Upper lobe of left lung (tissue), 6 donors: ENCODE measurements around the gene CMTM2. TPM values are rescaled to one million over a fixed set of nuclear protein-coding genes. Genes with fewer than 3 reads are reported as not detected.

Experiments used
- ATAC-seq, 2 donors: fragments of 200-7000 bp; cut with Tn5 transposase; one replicate each; pipeline ENCODE4 v1.9.1; 2022; ENCODE audit warnings: mild to moderate bottlenecking in 2 of 2, moderate library complexity in 2 of 2; ENCODE audit not compliant: low FRiP score in 2 of 2
- DNase-seq, 2 donors: peaks; one replicate each; pipeline ENCODE4 v3.0.0-alpha.2; 2019 to 2020
- H3K27ac ChIP-seq, 4 donors: fragments of 200-600 bp; sonication (generic); one replicate each; pipeline ENCODE4 v1.5.1; 2016 to 2019
- H3K27me3 ChIP-seq, 4 donors: fragments of 200-600 bp; sonication (generic); one replicate each; pipeline ENCODE4 v1.5.1; 2017 to 2019
- H3K36me3 ChIP-seq, 4 donors: fragments of 200-600 bp; sonication (generic); one replicate each; pipeline ENCODE4 v1.5.1; 2016 to 2019
- H3K4me1 ChIP-seq, 4 donors: fragments of 200-600 bp; sonication (generic); one replicate each; pipeline ENCODE4 v1.5.1; 2018 to 2019
- H3K4me3 ChIP-seq, 4 donors: fragments of 200-600 bp; sonication (generic); one replicate each; pipeline ENCODE4 v1.5.1; 2017 to 2019; ENCODE audit warnings: mild to moderate bottlenecking in 2 of 4, moderate library complexity in 1 of 4
- H3K9me3 ChIP-seq, 4 donors: fragments of 200-600 bp; sonication (generic); one replicate each; pipeline ENCODE4 v1.5.1; 2018 to 2019
- CTCF ChIP-seq, 6 experiments: fragments of 450-650 bp in 4 of 6; fragments of 200-600 bp in 2 of 6; sonication (generic) in 2 of 6; IDR thresholded peaks; one replicate each; pipeline ENCODE4 v1.5.1; 2016 to 2019; ENCODE audit warnings: antibody characterized with exemption in 6 of 6
- EP300 ChIP-seq, 4 donors: sonication (generic); formaldehyde crosslinking; IDR thresholded peaks; one replicate each; pipeline ENCODE4 v1.5.1; 2017; ENCODE audit warnings: antibody characterized with exemption in 4 of 4, control low read depth in 2 of 4
- POLR2A ChIP-seq, 4 donors: fragments of 450-650 bp; IDR thresholded peaks; one replicate each; pipeline ENCODE4 v1.5.1; 2016 to 2017; ENCODE audit warnings: antibody characterized with exemption in 4 of 4, mild to moderate bottlenecking in 2 of 4
- POLR2AphosphoS5 ChIP-seq, 2 donors: sonication (generic); formaldehyde crosslinking; IDR thresholded peaks; one replicate each; pipeline ENCODE4 v1.5.1; 2017; ENCODE audit warnings: antibody characterized with exemption in 2 of 2
- WGBS, 2 donors: methylation state at CpG; one replicate each; pipeline ENCODE4 v1.1.5; 2017 to 2018; 5-methylcytosine and 5-hydroxymethylcytosine counted together
- total RNA-seq, 6 donors: library from RNA; depleted of rRNA in 4 of 6; stranded (reverse); fragments of >200 nt in 4 of 6; gene quantifications; one replicate each; pipeline versions ENCODE4 v1.1.0 to v1.2.1, GENCODE V29; 2016 to 2021
- donor health status: DM: no; HTN: no; CAD: no; lungs with moderate emphysema.
- donor health status: DM: no; HTN: yes; CAD: no; lungs with severe emphysema.

The CMTM2 gene
- total RNA-seq, 6 donors from 2014 or later: 0.55 to 4.4 (median 3.4) TPM; not detected in 2

DNA sequence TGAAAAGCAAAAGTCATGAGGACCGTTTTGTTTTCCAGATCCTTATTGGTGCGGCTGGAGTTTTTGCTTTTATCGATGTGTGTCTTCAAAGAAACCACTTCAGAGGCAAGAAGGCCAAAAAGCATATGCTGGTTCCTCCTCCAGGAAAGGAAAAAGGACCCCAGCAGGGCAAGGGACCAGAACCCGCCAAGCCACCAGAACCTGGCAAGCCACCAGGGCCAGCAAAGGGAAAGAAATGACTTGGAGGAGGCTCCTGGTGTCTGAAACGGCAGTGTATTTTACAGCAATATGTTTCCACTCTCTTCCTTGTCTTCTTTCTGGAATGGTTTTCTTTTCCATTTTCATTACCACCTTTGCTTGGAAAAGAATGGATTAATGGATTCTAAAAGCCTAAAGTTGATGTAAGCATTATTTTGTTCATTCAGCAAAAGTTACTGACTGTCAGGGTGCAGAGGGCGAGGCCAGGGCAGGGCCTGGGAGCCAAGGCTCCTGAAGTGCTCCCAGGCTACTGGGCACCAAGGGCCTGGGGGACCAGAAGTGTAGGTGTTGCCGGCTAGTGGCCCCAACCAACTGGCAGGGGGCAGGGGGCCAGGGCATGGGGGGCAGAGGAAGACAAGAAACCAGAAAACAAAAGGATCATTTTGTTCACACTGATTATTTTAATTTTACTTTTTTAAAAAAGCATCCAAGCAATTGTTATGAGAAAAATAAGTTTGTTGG is 8.8 kb downstream of the CMTM2 start:
- H3K4me3 ChIP-seq: peak overlapping the region in 1 of 4 donors; percentile 3
- peak overlapping the region in 3 of 4 donors; percentile 15 to 69 (median 27) for H3K27ac ChIP-seq
- no peaks in the 10 kb centered on the region for H3K27me3 ChIP-seq
- no peaks in the 10 kb centered on the region for H3K9me3 ChIP-seq
- ATAC-seq: no peak
- H3K36me3 ChIP-seq: no peaks in the 10 kb centered on the region
- 58 to 75% methylated on average over 7 of the region's 7 CpGs for WGBS, 2 donors
- H3K4me1 ChIP-seq: peaks cover 11 to 24% (median 23%) of the 10 kb centered on the region in 4 donors
- DNase-seq: no peak
- TF ChIP-seq POLR2A (IDR thresholded peaks at IDR 0.05) (no peak), EP300 (IDR thresholded peaks at IDR 0.05) (no peak), POLR2AphosphoS5 (IDR thresholded peaks at IDR 0.05) (no peak), CTCF (IDR thresholded peaks at IDR 0.05) (no peak)

DNA sequence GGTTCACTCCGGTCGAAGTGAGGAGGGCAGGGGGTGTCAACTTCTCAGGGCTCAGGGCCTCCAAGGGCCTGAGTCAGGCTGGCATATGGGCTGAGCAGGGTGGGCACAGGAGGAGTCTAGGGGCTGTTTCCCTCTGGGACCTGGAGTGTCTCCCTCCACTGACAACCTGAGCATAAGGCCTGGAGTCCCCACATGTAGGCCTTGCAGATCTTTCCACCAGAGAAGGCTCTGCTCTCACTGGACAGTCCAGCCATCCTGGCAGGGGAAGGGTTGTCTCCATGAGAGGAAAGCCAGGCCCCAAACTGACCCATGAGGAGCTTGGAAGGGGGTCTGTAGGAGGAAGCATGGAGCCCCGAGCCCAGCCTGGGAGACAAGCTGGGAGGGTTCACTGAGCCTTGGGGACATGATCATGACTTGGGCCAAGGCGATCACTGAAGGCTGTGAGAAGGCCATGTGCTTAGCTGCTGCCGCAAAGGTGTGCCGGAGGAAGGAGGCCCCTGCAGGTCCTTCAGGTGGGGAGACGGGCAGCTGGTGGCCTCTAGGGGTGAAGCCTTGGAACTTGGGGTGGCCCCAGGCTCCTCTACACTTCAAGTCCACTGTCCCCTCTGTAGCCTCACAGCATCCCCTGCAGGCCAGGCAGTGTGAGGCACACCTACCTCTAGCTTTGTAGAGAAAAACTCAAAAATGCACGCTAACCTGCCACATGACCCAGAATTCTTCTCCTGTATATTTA is 9.9 kb downstream of the CMTM2 start:
- Histone ChIP-seq H3K27ac (peak overlapping the region in 1 of 4 donors; percentile 30), H3K9me3 (no peaks in the 10 kb centered on the region), H3K4me1 (peaks cover 11 to 24% (median 23%) of the 10 kb centered on the region in 4 donors), H3K4me3 (no peak overlapping the region), H3K27me3 (no peaks in the 10 kb centered on the region), H3K36me3 (no peaks in the 10 kb centered on the region)
- WGBS, 2 donors: 77 to 86% methylated on average over 4 to 8 of the region's 8 CpGs
- peak; percentile 78 to 84 for ATAC-seq
- peak in 1 of 2 donors; percentile 77 for DNase-seq
- TF ChIP-seq POLR2A (IDR thresholded peaks at IDR 0.05): no peak
- peak; percentile 45 to 72 (median 57) for TF ChIP-seq CTCF (IDR thresholded peaks at IDR 0.05)

DNA sequence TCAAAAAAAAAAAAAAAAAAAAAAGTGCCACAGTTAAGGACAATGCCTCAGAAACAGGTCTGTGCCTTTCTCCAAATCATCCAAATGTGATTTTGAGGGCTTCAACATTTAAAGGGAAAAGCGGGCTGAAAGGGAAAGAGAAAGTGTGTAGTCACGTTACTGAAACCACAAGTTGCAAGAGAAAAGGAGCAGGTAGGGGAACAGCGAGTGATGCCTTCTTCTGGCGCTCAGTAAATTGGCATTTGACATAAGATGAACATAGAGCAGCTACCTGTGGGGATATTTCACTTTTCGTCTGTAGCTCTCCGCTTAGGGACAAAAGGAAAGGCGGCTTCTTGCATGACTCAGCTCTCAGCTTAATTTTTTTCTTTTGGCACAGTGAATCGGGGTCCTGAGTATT is 11.1 kb downstream of the CMTM2 start:
- ATAC-seq (no peak), DNase-seq (no peak)
- Histone ChIP-seq H3K4me1 (peaks cover 9 to 24% (median 23%) of the 10 kb centered on the region in 4 donors), H3K27ac (peak overlapping the region in 1 of 4 donors; percentile 26), H3K36me3 (no peaks in the 10 kb centered on the region), H3K9me3 (no peaks in the 10 kb centered on the region), H3K4me3 (no peak overlapping the region), H3K27me3 (no peaks in the 10 kb centered on the region)
- 59 to 71% methylated on average over 8 of the region's 8 CpGs for WGBS, 2 donors
- TF ChIP-seq EP300 (IDR thresholded peaks at IDR 0.05): no peak

- H3K4me1 ChIP-seq: peaks cover 2 to 19% (median 17%) of the 10 kb centered on the region in 4 donors
- H3K36me3 ChIP-seq: no peaks in the 10 kb centered on the region
- 94 to 96% methylated on average over 4 of the region's 4 CpGs for WGBS, 2 donors
- no peak overlapping the region for H3K4me3 ChIP-seq
- H3K27ac ChIP-seq: no peak overlapping the region
- ATAC-seq: no peak
- DNase-seq: no peak
- no peaks in the 10 kb centered on the region for H3K27me3 ChIP-seq
- no peaks in the 10 kb centered on the region for H3K9me3 ChIP-seq
- TF ChIP-seq EP300 (IDR thresholded peaks at IDR 0.05) (no peak), CTCF (IDR thresholded peaks at IDR 0.05) (no peak), POLR2AphosphoS5 (IDR thresholded peaks at IDR 0.05) (no peak), POLR2A (IDR thresholded peaks at IDR 0.05) (no peak)
These were observed 11.8 kb downstream of the CMTM2 start for GRCh38 chr16:66591018-66591417.

DNA sequence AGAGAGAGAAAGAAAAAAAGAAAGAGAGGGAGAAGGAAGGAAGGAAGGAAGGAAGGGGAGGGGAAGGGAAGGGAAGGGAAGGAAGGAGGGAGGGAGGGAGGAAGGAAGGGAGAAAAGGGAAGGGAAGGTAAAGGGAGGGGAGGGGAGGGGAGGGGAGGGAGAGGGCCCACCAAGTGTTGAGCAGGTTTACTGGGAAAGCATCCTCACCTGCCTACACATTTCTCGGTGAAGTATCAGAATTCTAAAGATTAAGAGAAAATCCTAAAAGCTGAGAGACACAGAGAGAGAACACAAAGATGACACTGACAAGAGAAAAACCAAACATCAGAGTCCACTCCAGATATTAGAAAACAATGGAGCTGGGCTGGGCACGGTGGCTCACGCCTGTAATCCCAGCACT is 13.0 kb downstream of the CMTM2 start:
- Histone ChIP-seq H3K4me1 (peaks cover 0 to 10% (median 7%) of the 10 kb centered on the region in 4 donors), H3K4me3 (no peak overlapping the region), H3K27me3 (no peaks in the 10 kb centered on the region), H3K9me3 (no peaks in the 10 kb centered on the region), H3K36me3 (no peaks in the 10 kb centered on the region), H3K27ac (no peak overlapping the region)
- WGBS, 2 donors: 88 to 92% methylated on average over 3 of the region's 3 CpGs
- DNase-seq (no peak), ATAC-seq (no peak)
- TF ChIP-seq POLR2A (IDR thresholded peaks at IDR 0.05): no peak
- no peak for TF ChIP-seq EP300 (IDR thresholded peaks at IDR 0.05)
- no peak for TF ChIP-seq POLR2AphosphoS5 (IDR thresholded peaks at IDR 0.05)
- TF ChIP-seq CTCF (IDR thresholded peaks at IDR 0.05): no peak
